ENCODE data around the gene DHX9.

DNA sequence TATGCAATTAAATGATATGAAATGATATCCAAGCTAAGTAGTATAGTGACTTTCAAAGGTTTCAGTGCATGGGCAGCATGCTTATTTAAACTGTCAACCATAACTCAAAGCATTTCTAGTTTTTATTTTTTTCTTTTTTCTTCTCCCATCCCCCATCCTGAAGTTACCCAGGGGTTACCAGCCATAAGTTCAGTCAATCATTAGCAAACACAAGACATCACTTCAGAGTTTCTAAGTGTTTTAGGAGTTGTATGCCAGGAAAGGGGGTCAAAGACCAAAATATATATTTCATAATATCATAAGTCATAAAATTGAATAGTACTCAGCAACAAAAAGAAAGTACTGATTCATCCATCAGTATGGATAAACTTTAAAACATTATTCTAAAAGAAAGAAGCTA lies 28.7 kb downstream of the DHX9 start:
- TF ChIP-seq, protein P1, sequence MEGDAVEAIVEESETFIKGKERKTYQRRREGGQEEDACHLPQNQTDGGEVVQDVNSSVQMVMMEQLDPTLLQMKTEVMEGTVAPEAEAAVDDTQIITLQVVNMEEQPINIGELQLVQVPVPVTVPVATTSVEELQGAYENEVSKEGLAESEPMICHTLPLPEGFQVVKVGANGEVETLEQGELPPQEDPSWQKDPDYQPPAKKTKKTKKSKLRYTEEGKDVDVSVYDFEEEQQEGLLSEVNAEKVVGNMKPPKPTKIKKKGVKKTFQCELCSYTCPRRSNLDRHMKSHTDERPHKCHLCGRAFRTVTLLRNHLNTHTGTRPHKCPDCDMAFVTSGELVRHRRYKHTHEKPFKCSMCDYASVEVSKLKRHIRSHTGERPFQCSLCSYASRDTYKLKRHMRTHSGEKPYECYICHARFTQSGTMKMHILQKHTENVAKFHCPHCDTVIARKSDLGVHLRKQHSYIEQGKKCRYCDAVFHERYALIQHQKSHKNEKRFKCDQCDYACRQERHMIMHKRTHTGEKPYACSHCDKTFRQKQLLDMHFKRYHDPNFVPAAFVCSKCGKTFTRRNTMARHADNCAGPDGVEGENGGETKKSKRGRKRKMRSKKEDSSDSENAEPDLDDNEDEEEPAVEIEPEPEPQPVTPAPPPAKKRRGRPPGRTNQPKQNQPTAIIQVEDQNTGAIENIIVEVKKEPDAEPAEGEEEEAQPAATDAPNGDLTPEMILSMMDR (IDR thresholded peaks at IDR 0.05; ENCODE audit: borderline replicate concordance, extremely low read depth, low read length, poor library complexity, severe bottlenecking), result no peak
- no peak for TF ChIP-seq EZH2 (IDR thresholded peaks at IDR 0.05; ENCODE audit: borderline replicate concordance, low read depth, low read length, severe bottlenecking)

Data from DND-41 (cell line).